ENCODE results near the gene SRXN1. TPM values are rescaled to one million over a fixed set of nuclear protein-coding genes. Genes with fewer than 3 reads are reported as not detected.

The SRXN1 gene
- total RNA-seq, 1 experiment from 2014 or later = 80.8 TPM

DNA sequence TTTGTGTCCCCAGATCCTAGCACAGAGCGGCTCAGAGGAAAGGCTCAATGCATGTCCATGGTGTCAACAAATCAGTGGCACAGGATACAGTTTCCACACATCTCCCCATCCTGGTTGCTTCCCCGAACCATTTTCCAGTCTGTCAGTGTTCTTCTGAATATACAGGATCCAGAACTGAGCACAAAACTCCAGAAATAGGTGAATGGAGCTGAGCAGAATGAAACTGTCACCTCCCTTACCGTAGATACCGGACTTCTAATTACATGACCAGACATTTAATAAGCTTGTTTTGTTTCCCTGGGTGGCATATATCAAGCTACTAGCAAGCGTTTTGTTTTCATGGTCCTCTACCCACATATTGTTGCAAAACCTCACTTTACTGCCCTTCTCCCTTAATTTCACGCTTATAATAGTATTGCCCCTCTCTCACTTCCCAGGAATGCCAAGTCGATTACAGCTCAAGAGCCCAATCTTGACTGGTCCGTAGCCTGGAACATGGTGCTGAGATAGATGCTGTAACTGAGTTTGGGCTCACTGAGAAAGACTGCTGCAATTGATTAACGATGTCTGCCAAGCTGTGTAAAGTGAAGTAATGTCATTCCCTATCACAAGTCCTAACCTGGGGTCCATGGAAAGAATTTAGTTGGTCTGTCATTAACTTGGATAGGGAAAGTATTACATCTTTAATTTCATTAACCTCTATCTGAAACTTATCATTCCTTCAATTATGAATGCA lies 34.6 kb upstream of the SRXN1 start:
- Histone ChIP-seq H4K20me1 (ENCODE audit: insufficient read depth) (no peaks in the 10 kb centered on the region), H3K27me3 (ENCODE audit: insufficient read depth, low read length) (no peaks in the 10 kb centered on the region; the same call in 1 of the 2 replicates), H3K79me2 (ENCODE audit: insufficient read depth, low read length) (no peaks in the 10 kb centered on the region), H3K4me3 (replicated peaks in 1 of 2; ENCODE audit: low read depth in 1 of 2, low read length in 2 of 2) (no peak overlapping the region), H3K9me3 (ENCODE audit: control insufficient read depth in 1 of 2, insufficient read depth in 1 of 2, low read depth in 1 of 2, low read length in 2 of 2) (no peaks in the 10 kb centered on the region), H3K9ac (ENCODE audit: low read length) (no peak overlapping the region), H3K27ac (ENCODE audit: low read depth, low read length) (no peak overlapping the region), H3K4me1 (ENCODE audit: control insufficient read depth in 1 of 2, insufficient read depth in 2 of 2, low read length in 2 of 2) (no peaks in the 10 kb centered on the region), H3K4me2 (ENCODE audit: low read length) (no peak overlapping the region), H3K9me2 (ENCODE audit: insufficient read depth) (no peaks in the 10 kb centered on the region), H3K36me3 (ENCODE audit: control insufficient read depth in 1 of 2, insufficient read depth in 2 of 2, low read length in 2 of 2) (no peaks in the 10 kb centered on the region), H2AFZ (ENCODE audit: low read depth, low read length, poor library complexity, severe bottlenecking) (no peak overlapping the region)
- intact Hi-C loops (cut with micrococcal nuclease) = no loop called here
- ATAC-seq (no peak), DNase-seq (ENCODE audit: low read depth, low spot score) (no peak)
- no TSS peak for BruUV-seq (replicated peaks)
- RAD21 ChIA-PET (ENCODE audit: low non-redundant PET in 1 of 2, low total read pairs in 2 of 2, uncharacterized antibody in 2 of 2, unreplicated experiment in 2 of 2) = no interaction called here
- POLR2A ChIA-PET = no interaction called here
- TF ChIP-seq ZBTB33 (IDR thresholded peaks at IDR 0.05; ENCODE audit: extremely low read depth, insufficient replicate concordance, low read length) (no peak), ELF1 (IDR thresholded peaks at IDR 0.05; ENCODE audit: borderline replicate concordance, low read depth) (no peak), SRF (IDR thresholded peaks at IDR 0.05; ENCODE audit: low read depth) (no peak), ATF3 (IDR thresholded peaks at IDR 0.05) (no peak), SP1 (IDR thresholded peaks at IDR 0.05; ENCODE audit: low read depth) (no peak), JUND (IDR thresholded peaks at IDR 0.05) (no peak)
- CTCF ChIA-PET = interaction anchor here (1.3 to 1.4 kb wide), 2 partner anchors 20 to 256 kb away, joined by 3 read pairs; no protein-coding TSS in a partner anchor
